ENCODE measurements around the gene SEMA6B. TPM values are rescaled to one million over a fixed set of nuclear protein-coding genes. Genes with fewer than 3 reads are reported as not detected.

Gene SEMA6B
- total RNA-seq = 10 to 100 TPM; 20.7 to 85.0 (median 55.6) TPM
- 10 to 100 TPM in 2 of 3 donors, 1 to 10 TPM in 1; 5.5 to 24.6 (median 11.2) TPM for polyA plus RNA-seq
- long read RNA-seq, donor 1 = 0 reads
- long read RNA-seq, donor 2 = 0 reads

DNA sequence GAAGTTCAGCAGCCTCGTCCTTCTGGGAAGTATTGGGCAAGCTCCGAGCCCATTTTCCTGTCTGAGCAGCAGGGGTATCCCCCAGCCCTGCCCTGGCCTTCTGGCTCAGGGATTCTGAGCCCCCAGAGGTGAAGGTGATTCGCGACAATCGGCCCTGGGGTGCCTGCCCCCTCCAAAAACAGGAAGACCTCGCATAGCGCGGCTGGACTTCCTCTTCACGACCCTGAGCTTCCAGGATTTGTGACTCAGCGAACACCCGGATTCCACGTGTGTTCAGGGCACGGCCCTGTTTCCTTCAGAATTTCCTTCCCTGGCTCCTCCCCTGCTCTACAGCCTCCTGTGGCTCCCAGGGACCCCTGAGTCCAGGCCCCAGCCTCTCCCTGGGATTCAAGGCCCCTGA is at the start of gene SEMA6B:
Gene SEMA6B, minus strand, starts transcription at position 116 of the 400 bp plus-strand sequence. CDS start 1,227 bp downstream, outside the sequence.
- Histone ChIP-seq H3K36me3 (peaks cover 0 to 18% (median 0%) of the 10 kb centered on the region in 6 donors), H3K27me3 (replicated peaks in 1 of 7) (peaks cover 0 to 8% (median 0%) of the 10 kb centered on the region in 7 donors), H3K4me3 (peak within 1 kb of the TSS; percentile 24 to 72 (median 44)), H3K4me1 (peaks cover 0 to 85% (median 40%) of the 10 kb centered on the region in 6 donors), H3K27ac (peak within 1 kb of the TSS in 7 of 8 donors; percentile 63 to 85 (median 76)), H3K9me3 (no peaks in the 10 kb centered on the region)
- intact Hi-C loops (cut with DNase I; ENCODE audit: low total_unique reads) = no loop called here
- TF ChIP-seq POLR2A (IDR thresholded peaks at IDR 0.05) = no peak
- peak; percentile 83 to 89 (median 87) for TF ChIP-seq POLR2AphosphoS5 (IDR thresholded peaks at IDR 0.05)
- peak in 1 of 11 experiments; percentile 30 for TF ChIP-seq CTCF (IDR thresholded peaks at IDR 0.05 in 8 of 11, conservative IDR thresholded peaks at IDR 0.05 in 3 of 11)
- 15 to 41% (median 23%) methylated on average over 11 to 13 of the region's 13 CpGs for WGBS, 5 donors
- peak; percentile 90 for DNase-seq

DNA sequence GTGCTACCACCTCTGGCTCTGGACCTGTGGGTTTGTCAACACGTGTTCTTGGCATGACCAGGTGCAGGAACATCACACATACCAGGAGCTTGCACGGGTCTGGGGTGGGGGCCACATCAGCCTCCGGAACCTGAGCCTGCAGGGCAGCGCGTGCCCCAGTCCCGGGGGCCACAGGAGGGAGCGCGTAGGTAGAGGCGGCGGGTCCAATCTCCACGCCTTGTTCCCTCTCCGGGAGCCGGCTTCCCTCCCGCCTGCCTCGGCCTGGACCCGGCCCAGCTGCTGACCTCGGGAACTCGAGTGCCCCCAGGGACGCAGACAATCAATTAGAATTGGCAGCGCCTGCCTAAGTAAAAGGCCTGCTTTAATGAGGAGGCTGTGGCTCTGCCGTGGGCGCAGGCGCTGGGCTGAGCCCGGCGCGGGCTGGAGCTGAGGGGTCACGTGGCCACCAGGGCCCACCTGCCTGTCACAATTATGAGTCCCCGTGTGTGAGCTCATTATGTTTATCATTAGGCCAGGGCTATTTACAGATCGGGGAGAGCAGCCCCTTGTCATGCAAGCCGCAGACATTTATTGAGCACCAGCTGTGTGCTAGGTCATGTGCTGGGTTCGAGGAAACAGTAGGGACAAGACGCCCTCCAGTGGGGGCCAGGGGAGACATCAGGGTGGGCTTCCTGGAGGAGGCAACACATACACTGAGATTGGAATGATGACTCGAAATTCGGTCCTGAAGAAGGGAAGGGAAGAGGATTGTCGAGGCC is 47.6 kb upstream of the SEMA6B start:
- peaks cover 0 to 58% (median 4%) of the 10 kb centered on the region in 7 donors for H3K27me3 ChIP-seq (replicated peaks in 1 of 7)
- WGBS, 5 donors = 15 to 43% (median 19%) methylated on average over 11 to 35 of the region's 35 CpGs
- H3K4me1 ChIP-seq = peaks cover 0 to 34% (median 18%) of the 10 kb centered on the region in 6 donors
- peak overlapping the region in 1 of 8 donors; percentile 13 for H3K4me3 ChIP-seq
- intact Hi-C loops (cut with DNase I; ENCODE audit: low total_unique reads) = no loop called here
- H3K27ac ChIP-seq = no peak overlapping the region
- TF ChIP-seq POLR2A (IDR thresholded peaks at IDR 0.05) = no peak
- no peak for TF ChIP-seq CTCF (IDR thresholded peaks at IDR 0.05 in 8 of 11, conservative IDR thresholded peaks at IDR 0.05 in 3 of 11)
- peak; percentile 13 to 55 (median 22) for TF ChIP-seq POLR2AphosphoS5 (IDR thresholded peaks at IDR 0.05)
- H3K9me3 ChIP-seq = no peaks in the 10 kb centered on the region
- no peaks in the 10 kb centered on the region for H3K36me3 ChIP-seq
- DNase-seq = peak; percentile 73

DNA sequence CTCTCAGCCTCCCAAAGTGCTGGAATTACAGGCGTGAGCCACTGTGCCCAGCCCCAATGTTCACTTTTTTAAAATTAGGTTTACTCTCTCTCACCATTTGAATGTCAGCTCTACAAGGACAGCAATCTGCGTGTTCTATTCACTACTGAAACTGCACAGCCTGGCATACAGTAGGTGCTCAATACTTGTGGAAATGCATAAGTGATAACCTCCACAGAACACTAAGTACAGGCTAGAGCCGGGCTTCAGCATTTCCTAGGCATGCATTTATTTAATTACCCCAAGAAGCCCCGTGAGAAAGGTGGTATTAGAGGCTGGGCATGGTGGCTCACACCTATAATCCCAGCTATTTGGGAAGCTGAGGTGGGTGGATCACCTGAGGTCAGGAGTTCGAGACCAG is 46.7 kb upstream of the SEMA6B start:
- intact Hi-C loops (cut with DNase I; ENCODE audit: low total_unique reads) = no loop called here

DNA sequence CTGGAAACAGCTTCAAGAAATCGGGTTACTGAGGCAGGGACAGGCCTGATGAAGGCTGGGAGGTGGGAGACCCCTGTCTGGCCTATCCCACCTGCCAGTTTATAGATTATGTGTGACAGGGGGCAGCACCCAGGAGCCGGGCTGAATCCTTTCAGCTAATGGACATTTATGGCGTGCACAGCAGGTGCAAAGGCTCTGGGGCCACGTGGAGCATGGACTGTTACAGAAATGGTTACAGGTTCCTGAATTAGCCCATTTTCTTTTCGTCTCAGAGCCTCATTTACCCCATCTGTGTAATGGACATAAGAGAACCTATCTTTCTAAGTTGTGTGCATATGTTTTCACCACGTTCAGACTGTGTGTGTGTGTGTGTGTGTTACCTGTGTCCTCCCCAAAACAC is 45.4 kb upstream of the SEMA6B start:
- H3K27me3 ChIP-seq (replicated peaks in 1 of 7) = peaks cover 0 to 63% (median 4%) of the 10 kb centered on the region in 7 donors
- intact Hi-C loops (cut with DNase I; ENCODE audit: low total_unique reads) = no loop called here
- H3K36me3 ChIP-seq = no peaks in the 10 kb centered on the region
- H3K4me3 ChIP-seq = no peak overlapping the region
- 63 to 85% (median 73%) methylated on average over 6 of the region's 6 CpGs for WGBS, 5 donors
- H3K27ac ChIP-seq = no peak overlapping the region
- peaks cover 0 to 12% (median 7%) of the 10 kb centered on the region in 6 donors for H3K4me1 ChIP-seq
- TF ChIP-seq POLR2AphosphoS5 (IDR thresholded peaks at IDR 0.05) (no peak), CTCF (IDR thresholded peaks at IDR 0.05 in 8 of 11, conservative IDR thresholded peaks at IDR 0.05 in 3 of 11) (no peak), POLR2A (IDR thresholded peaks at IDR 0.05) (no peak)
- DNase-seq = no peak
- H3K9me3 ChIP-seq = no peaks in the 10 kb centered on the region

More for the DNA sequence above, 46.7 kb upstream of the SEMA6B start:
- Histone ChIP-seq H3K4me1 (peaks cover 0 to 24% (median 16%) of the 10 kb centered on the region in 6 donors), H3K36me3 (no peaks in the 10 kb centered on the region), H3K27me3 (replicated peaks in 1 of 7) (peaks cover 0 to 62% (median 4%) of the 10 kb centered on the region in 7 donors), H3K4me3 (no peak overlapping the region), H3K27ac (no peak overlapping the region), H3K9me3 (no peaks in the 10 kb centered on the region)
- no peak for TF ChIP-seq POLR2AphosphoS5 (IDR thresholded peaks at IDR 0.05)
- no peak for TF ChIP-seq POLR2A (IDR thresholded peaks at IDR 0.05)
- no peak for DNase-seq
- WGBS, 5 donors = 74 to 88% (median 80%) methylated on average over 5 of the region's 5 CpGs

All from spleen (tissue), 13 donors.